NOMO-1 treated with DMSO at 0.1 percent for 48 hours (cell line): ENCODE results near the gene PDCD4.
A peak's percentile ranks its signal among the peaks of the same experiment; 100 is the strongest.

Experiments used
- DNase-seq: peaks from one replicate; lab custom pipeline; 2025; ENCODE audit not compliant: unreplicated experiment; lab: John Stamatoyannopoulos, UW

PDCD4 gene

GRCh38 chr10:110860576-110861241, 11.0 kb upstream of the PDCD4 start:
- DNase-seq, result peak; percentile 24

GRCh38 chr10:110861476-110861875, 10.3 kb upstream of the PDCD4 start:
- no peak for DNase-seq

GRCh38 chr10:110861930-110862649, 9.6 kb upstream of the PDCD4 start:
- peak; percentile 55 for DNase-seq

GRCh38 chr10:110862961-110863360, 8.8 kb upstream of the PDCD4 start:
- no peak for DNase-seq

- DNase-seq, result peak; percentile 19
Observed at GRCh38 chr10:110863361-110863760, 8.4 kb upstream of the PDCD4 start.

GRCh38 chr10:110863956-110864355, 7.8 kb upstream of the PDCD4 start:
- no peak for DNase-seq

- peak; percentile 94 for DNase-seq
Observed at GRCh38 chr10:110864662-110865140, 7.0 kb upstream of the PDCD4 start.

GRCh38 chr10:110865186-110865808, 6.4 kb upstream of the PDCD4 start:
- peak; percentile 65 for DNase-seq

GRCh38 chr10:110865809-110866482, 5.8 kb upstream of the PDCD4 start:
- peak; percentile 65 for DNase-seq

- DNase-seq, result peak; percentile 86
Observed at GRCh38 chr10:110867011-110867806, 4.5 kb upstream of the PDCD4 start.

- no peak for DNase-seq
Observed at GRCh38 chr10:110867807-110868465, 3.8 kb upstream of the PDCD4 start.

GRCh38 chr10:110868981-110869380, 2.7 kb upstream of the PDCD4 start:
- DNase-seq, result no peak

GRCh38 chr10:110870823-110871297, 868 bp upstream of the PDCD4 start:
- DNase-seq, result no peak

GRCh38 chr10:110872145-110872983, 636 bp downstream of the PDCD4 start:
- DNase-seq, result peak; percentile 88

GRCh38 chr10:110872984-110873923, 1.5 kb downstream of the PDCD4 start:
- no peak for DNase-seq

GRCh38 chr10:110873951-110874350, 2.2 kb downstream of the PDCD4 start:
- no peak for DNase-seq

GRCh38 chr10:110876000-110876399, 4.3 kb downstream of the PDCD4 start:
- DNase-seq, result no peak

GRCh38 chr10:110876788-110877187, 5.1 kb downstream of the PDCD4 start:
- no peak for DNase-seq
